SK-N-MC (cell line): Measurements from ENCODE around the gene CCDC167.

ENCODE experiments used
- DNase-seq: peaks from one replicate; pipeline ENCODE4 v3.0.0-alpha.2; 2011; ENCODE audit warnings: low read depth, low spot score
- H3K27ac ChIP-seq: fragments of 200-600 bp; sonication (generic); 2 replicates; pipeline ENCODE4 v1.5.1; 2016; ENCODE audit warnings: mixed run types
- H3K36me3 ChIP-seq: fragments of 200-600 bp; sonication (generic); 2 replicates; pipeline ENCODE4 v1.6.1; 2017; ENCODE audit warnings: antibody characterized with exemption, low read length, mixed read lengths; ENCODE audit not compliant: insufficient read depth
- H3K4me3 ChIP-seq: fragments of 200-600 bp; sonication (generic); 2 replicates; pipeline ENCODE4 v1.5.1; 2016
- H3K9ac ChIP-seq: fragments of 200-600 bp; sonication (generic); 2 replicates; pipeline ENCODE4 v1.8.0; 2017; ENCODE audit warnings: mixed run types, mixed read lengths; ENCODE audit not compliant: insufficient read length
- H3K9me3 ChIP-seq: fragments of 200-600 bp; sonication (generic); 2 replicates; pipeline ENCODE4 v1.6.1; 2017; ENCODE audit warnings: low read depth, mild to moderate bottlenecking, antibody characterized with exemption, low read length, moderate library complexity, mixed read lengths
- EZH2 ChIP-seq: fragments of 200-600 bp; sonication (generic); IDR thresholded peaks from one replicate; pipeline ENCODE4 v1.6.1; 2017; ENCODE audit warnings: antibody characterized with exemption
- FOXP2 ChIP-seq: optimal IDR thresholded peaks from 2 replicates; pipeline ENCODE3; 2011; ENCODE audit warnings: mild to moderate bottlenecking, moderate library complexity; ENCODE audit not compliant: insufficient read depth; ENCODE audit errors: extremely low read length, control extremely low read depth
- POLR2AphosphoS5 ChIP-seq: IDR thresholded peaks from 2 replicates; pipeline ENCODE4 v1.6.1; 2012; ENCODE audit warnings: mild to moderate bottlenecking, low read depth, low read length, borderline replicate concordance

Gene CCDC167

DNA sequence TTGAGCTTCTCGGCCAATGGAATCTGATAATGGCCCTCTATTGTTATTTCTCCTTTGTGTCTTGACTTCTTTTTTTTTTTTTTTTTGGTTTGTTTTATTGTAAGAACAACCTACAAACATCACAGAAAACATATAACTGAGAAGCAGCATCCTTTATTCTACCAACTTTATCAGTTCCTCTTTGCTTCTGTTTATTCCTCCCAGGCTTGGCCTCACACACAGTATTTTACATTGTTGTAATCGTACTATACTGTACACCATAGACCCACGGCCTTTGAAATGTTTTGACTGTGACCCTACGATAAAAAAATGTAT is 558 bp upstream of the CCDC167 start:
- no peak overlapping the region for H3K9ac ChIP-seq
- H3K27ac ChIP-seq, result no peak overlapping the region
- TF ChIP-seq POLR2AphosphoS5 (no peak), FOXP2 (no peak), EZH2 (no peak)
- H3K9me3 ChIP-seq, result no peaks in the 10 kb centered on the region
- DNase-seq, result no peak
- peak overlapping the region; percentile 88 for H3K4me3 ChIP-seq
- no peaks in the 10 kb centered on the region for H3K36me3 ChIP-seq

DNA sequence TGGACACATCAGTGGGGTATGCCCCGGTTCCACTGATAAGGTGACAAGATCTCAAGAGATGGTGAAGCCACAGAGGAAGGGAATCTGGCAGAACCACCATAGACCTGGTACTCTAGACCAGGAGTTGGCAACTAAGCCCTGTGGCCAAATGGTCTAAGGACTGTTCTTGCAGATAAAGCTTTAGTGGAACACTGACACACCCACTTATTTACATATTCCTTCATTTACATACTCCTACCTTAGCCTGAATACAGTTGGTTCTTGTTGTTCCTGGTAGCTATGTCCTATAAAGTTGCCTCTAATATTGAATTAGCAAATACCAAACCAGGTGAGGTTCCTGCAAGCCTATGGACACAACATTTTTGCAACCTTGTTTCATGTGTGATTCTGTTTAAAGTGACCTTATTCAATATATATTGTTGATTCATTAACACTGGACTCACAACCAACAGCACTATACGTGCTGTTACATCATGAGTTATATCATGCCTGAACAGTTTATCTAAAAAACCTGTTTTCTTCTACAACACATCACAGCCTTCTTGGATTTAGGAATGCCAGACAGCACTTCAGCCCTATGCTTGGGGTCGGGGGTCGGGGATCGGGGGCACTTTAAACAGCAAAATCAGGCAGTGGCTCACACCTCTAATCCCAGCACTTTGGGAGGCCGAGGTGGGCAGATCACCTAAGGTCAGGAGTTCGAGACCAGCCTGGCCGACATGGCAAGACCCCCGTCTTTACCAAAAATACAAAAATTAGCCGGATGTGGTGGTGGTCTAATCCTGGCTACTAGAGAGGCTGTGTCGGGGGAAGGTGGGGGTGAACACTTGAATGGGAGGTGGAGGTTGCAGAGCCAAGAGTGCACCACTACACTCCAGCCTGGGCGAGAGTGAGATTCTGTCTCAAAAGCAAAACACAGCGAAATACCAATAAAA is 2.5 kb downstream of the CCDC167 start:
- TF ChIP-seq FOXP2 (no peak), POLR2AphosphoS5 (no peak), EZH2 (no peak)
- Histone ChIP-seq H3K27ac (no peak overlapping the region), H3K9me3 (no peaks in the 10 kb centered on the region), H3K4me3 (no peak overlapping the region), H3K9ac (no peak overlapping the region), H3K36me3 (no peaks in the 10 kb centered on the region)
- no peak for DNase-seq

DNA sequence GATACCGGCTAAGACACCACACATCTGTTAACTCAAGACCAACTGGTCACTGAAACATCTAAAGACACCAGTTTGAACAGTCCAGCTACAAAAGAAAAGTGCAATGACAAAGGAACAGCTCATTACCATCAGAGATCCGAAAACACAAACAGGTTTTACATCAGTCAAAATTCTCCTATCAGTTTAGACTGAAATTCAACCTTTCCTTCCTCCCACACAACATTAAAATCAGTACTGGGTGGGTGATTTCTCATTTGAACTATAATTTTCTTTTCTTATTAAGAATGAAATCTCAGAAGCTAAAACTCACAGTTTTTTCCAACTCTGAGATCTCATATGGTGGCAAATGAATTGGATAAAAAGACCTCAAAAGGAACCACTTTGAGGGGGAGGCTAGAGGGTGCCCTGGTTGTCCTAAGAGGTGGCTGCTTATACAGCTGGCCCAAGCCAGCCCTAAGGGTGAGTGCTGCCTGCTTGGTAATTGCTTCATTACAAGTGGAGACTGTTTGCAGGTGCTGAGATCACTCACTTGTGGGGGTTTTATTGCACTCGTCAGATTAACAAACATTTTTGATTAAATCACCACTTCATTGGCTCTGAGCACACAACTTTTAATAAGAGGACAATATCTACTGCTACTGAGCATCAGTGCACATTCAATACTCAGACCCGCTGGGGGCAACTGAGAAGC is 4.3 kb downstream of the CCDC167 start:
- Histone ChIP-seq H3K27ac (no peak overlapping the region), H3K9me3 (no peaks in the 10 kb centered on the region), H3K36me3 (no peaks in the 10 kb centered on the region), H3K9ac (no peak overlapping the region), H3K4me3 (no peak overlapping the region)
- no peak for TF ChIP-seq EZH2
- no peak for TF ChIP-seq POLR2AphosphoS5
- no peak for TF ChIP-seq FOXP2
- DNase-seq, result no peak

DNA sequence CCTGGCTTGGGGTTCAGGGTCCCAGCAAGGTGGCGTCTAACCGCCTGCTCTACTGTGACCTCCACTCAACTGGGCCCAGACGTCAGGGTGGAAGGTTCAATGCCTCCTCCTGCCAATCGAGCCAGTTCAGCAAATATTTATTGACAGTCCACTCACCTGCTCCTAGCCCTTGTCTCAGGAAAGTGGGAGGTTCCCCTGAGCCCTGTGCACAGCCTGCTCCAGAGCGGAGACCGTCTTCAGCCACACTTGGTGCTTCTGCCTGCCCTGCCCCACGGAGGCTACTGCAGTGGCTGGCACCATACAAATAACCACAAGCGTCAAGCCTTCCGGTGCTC is 6.1 kb downstream of the CCDC167 start:
- H3K4me3 ChIP-seq, result no peak overlapping the region
- no peak for DNase-seq
- no peak overlapping the region for H3K9ac ChIP-seq
- no peak overlapping the region for H3K27ac ChIP-seq
- TF ChIP-seq POLR2AphosphoS5, result no peak
- TF ChIP-seq EZH2, result no peak
- no peak for TF ChIP-seq FOXP2
- no peaks in the 10 kb centered on the region for H3K36me3 ChIP-seq
- H3K9me3 ChIP-seq, result no peaks in the 10 kb centered on the region

DNA sequence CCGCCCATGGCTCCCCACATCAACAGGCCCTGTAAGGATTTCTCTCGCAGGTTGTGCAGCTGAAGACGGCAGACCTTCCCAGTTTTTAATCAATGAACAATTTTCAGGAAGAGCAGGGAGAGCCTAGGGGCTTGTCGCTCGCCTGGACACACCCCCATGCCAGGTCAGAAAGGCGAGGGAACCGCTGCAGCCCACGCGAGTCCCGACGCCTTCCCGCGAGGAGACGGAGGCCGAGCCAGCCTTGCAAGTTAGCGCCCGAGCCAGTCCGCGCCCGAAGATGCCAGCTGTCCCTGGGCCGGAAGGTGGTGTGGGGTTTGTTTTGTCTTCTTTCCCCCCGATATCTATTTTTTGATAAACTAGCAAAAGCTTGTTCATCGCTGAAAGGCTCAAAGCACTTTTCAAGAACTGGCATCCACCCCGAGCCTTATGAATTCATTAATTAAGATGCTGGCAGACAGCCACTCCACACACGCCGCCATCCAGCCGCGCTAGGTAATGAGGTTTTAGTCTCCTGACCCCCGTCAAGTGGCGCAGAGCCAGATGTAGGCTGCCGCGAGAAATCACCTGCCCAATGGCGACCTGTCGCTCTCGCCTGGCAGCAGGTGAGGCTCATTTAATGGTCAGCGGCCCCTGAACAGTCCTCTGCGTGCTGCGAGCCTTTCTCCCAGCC is 6.6 kb downstream of the CCDC167 start:
- TF ChIP-seq EZH2 (no peak), POLR2AphosphoS5 (no peak), FOXP2 (no peak)
- no peak for DNase-seq
- H3K9me3 ChIP-seq, result no peaks in the 10 kb centered on the region

GRCh38 chr6:37492236-37492972 is 7.3 kb downstream of the CCDC167 start:
- H3K9me3 ChIP-seq, result no peaks in the 10 kb centered on the region
- no peak for TF ChIP-seq POLR2AphosphoS5
- TF ChIP-seq EZH2, result no peak
- TF ChIP-seq FOXP2, result no peak
- no peak for DNase-seq
- no peaks in the 10 kb centered on the region for H3K36me3 ChIP-seq
- no peak overlapping the region for H3K27ac ChIP-seq
- H3K9ac ChIP-seq, result no peak overlapping the region
- no peak overlapping the region for H3K4me3 ChIP-seq

More for the DNA sequence above, 6.6 kb downstream of the CCDC167 start:
- no peak overlapping the region for H3K4me3 ChIP-seq
- H3K36me3 ChIP-seq, result no peaks in the 10 kb centered on the region
- no peak overlapping the region for H3K9ac ChIP-seq
- no peak overlapping the region for H3K27ac ChIP-seq

GRCh38 chr6:37491830-37492208 is 7.9 kb downstream of the CCDC167 start:
- H3K36me3 ChIP-seq, result no peaks in the 10 kb centered on the region
- DNase-seq, result no peak
- H3K9ac ChIP-seq, result no peak overlapping the region
- no peak overlapping the region for H3K27ac ChIP-seq
- H3K4me3 ChIP-seq, result no peak overlapping the region
- no peaks in the 10 kb centered on the region for H3K9me3 ChIP-seq
- no peak for TF ChIP-seq EZH2
- no peak for TF ChIP-seq POLR2AphosphoS5
- TF ChIP-seq FOXP2, result no peak
